ENCODE results near the gene P4HB.

P4HB gene

GRCh38 chr17:81819708-81820107, 40.6 kb downstream of the P4HB start:
- 53 to 58% methylated on average over 11 to 13 of the region's 13 CpGs for WGBS, 2 experiments
- Histone ChIP-seq H3K27me3 (ENCODE audit: control insufficient read depth, insufficient read depth, low read length, poor library complexity, severe bottlenecking) (no peaks in the 10 kb centered on the region), H3K4me3 (ENCODE audit: insufficient read depth, low read depth, low read length) (no peak overlapping the region), H3K4me1 (ENCODE audit: control insufficient read depth, insufficient read depth, low read length) (peaks cover 4% of the 10 kb centered on the region), H3K9me3 (ENCODE audit: control insufficient read depth, low read length) (no peaks in the 10 kb centered on the region), H3K36me3 (ENCODE audit: control insufficient read depth, insufficient read depth, low read length) (no peaks in the 10 kb centered on the region), H3K27ac (ENCODE audit: insufficient read depth, low read depth, low read length, poor library complexity, severe bottlenecking) (no peak overlapping the region)

DNA sequence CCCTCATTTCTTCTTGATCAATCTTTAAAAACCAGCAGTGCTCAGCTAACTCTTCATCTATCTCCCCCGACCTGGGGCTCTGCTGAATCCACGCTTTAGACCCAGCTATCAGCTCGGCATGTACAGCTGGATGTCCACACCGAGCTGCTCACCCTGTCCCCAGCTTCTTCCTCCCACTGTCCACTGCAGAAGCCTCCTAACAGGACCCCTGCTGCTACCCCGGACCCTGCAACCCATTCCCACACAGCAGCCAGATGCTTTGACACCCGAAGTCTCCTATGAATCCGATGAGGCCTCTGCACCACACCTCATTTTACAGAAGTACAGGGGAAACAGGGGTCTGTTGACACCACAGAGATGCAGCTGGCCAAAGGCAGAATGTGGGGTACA, 42.6 kb downstream of the P4HB start:
- Histone ChIP-seq H3K4me3 (ENCODE audit: insufficient read depth, low read depth, low read length) (no peak overlapping the region), H3K27ac (ENCODE audit: insufficient read depth, low read depth, low read length, poor library complexity, severe bottlenecking) (no peak overlapping the region), H3K36me3 (ENCODE audit: control insufficient read depth, insufficient read depth, low read length) (no peaks in the 10 kb centered on the region), H3K4me1 (ENCODE audit: control insufficient read depth, insufficient read depth, low read length) (peaks cover 4% of the 10 kb centered on the region), H3K9me3 (ENCODE audit: control insufficient read depth, low read length) (no peaks in the 10 kb centered on the region), H3K27me3 (ENCODE audit: control insufficient read depth, insufficient read depth, low read length, poor library complexity, severe bottlenecking) (no peaks in the 10 kb centered on the region)
- 71 to 77% methylated on average over 7 of the region's 7 CpGs for WGBS, 2 experiments

DNA sequence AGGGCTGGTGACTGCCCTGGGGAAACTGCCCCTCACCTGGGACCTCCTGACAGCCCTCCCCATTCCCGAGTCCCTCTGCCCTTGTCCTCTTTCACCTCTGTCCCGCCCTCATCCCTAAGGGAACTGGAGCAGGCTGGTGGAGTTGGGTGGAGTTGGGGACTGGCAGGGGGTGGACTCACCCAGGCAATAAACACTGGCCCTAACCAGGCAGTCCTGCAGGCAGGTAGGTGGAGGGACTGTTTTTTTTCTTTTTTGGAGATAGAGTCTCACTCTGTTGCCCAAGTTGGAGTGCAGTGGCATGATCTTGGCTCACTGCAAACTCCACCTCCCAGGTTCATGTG, 44.7 kb downstream of the P4HB start:
- Histone ChIP-seq H3K4me3 (ENCODE audit: insufficient read depth, low read depth, low read length) (no peak overlapping the region), H3K27me3 (ENCODE audit: control insufficient read depth, insufficient read depth, low read length, poor library complexity, severe bottlenecking) (no peaks in the 10 kb centered on the region), H3K36me3 (ENCODE audit: control insufficient read depth, insufficient read depth, low read length) (no peaks in the 10 kb centered on the region), H3K4me1 (ENCODE audit: control insufficient read depth, insufficient read depth, low read length) (peaks cover 4% of the 10 kb centered on the region), H3K27ac (ENCODE audit: insufficient read depth, low read depth, low read length, poor library complexity, severe bottlenecking) (no peak overlapping the region), H3K9me3 (ENCODE audit: control insufficient read depth, low read length) (no peaks in the 10 kb centered on the region)
- WGBS, 2 experiments, result 77 to 84% methylated on average over 2 of the region's 2 CpGs

DNA sequence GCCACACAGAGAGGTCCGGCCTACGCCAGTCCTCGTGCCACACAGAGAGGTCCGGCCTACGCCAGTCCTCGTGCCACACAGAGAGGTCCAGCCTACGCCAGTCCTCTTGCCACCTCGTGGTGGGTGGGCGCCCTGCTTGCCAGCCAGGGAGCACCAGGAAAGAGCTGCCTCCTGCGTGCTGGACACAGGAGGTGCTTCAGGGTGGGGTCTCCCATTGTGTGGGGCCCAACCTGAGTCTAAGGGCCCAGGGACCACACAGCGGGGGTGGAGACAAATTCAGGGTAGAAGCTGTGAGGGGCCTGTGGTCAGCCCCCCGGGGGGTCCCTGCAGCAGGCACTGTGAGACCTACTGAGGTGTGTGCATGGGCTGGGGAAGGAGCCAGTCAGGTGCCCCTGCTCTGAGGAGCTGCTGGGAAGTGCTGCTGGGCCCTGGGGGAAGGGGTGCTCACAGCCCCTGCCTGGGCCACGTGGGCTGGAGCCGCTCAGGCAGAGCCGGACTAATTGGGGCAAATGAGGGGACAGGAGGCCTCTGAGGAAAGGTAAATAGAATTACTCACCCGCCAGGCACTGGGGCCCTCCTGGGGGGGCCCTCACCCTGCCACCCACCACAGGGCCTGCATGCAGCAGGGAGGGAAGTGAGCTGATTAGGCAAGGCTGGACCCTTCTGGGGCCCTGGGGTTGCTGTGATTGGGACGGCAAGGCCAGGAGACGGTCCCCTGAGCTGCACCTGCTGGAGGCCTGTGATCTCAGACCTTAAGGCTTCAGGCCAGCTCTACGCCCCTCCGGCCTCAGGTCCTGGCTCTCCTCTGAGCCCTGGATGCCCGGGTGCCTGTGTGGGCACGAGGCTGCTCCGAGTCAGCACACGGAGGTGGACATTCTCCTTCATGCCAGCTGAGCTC, 45.3 kb downstream of the P4HB start:
- no peaks in the 10 kb centered on the region for H3K27me3 ChIP-seq (ENCODE audit: control insufficient read depth, insufficient read depth, low read length, poor library complexity, severe bottlenecking)
- H3K9me3 ChIP-seq (ENCODE audit: control insufficient read depth, low read length), result no peaks in the 10 kb centered on the region
- H3K4me3 ChIP-seq (ENCODE audit: insufficient read depth, low read depth, low read length), result no peak overlapping the region
- H3K27ac ChIP-seq (ENCODE audit: insufficient read depth, low read depth, low read length, poor library complexity, severe bottlenecking), result no peak overlapping the region
- H3K36me3 ChIP-seq (ENCODE audit: control insufficient read depth, insufficient read depth, low read length), result no peaks in the 10 kb centered on the region
- 85 to 86% methylated on average over 22 to 24 of the region's 24 CpGs for WGBS, 2 experiments
- peaks cover 4% of the 10 kb centered on the region for H3K4me1 ChIP-seq (ENCODE audit: control insufficient read depth, insufficient read depth, low read length)

DNA sequence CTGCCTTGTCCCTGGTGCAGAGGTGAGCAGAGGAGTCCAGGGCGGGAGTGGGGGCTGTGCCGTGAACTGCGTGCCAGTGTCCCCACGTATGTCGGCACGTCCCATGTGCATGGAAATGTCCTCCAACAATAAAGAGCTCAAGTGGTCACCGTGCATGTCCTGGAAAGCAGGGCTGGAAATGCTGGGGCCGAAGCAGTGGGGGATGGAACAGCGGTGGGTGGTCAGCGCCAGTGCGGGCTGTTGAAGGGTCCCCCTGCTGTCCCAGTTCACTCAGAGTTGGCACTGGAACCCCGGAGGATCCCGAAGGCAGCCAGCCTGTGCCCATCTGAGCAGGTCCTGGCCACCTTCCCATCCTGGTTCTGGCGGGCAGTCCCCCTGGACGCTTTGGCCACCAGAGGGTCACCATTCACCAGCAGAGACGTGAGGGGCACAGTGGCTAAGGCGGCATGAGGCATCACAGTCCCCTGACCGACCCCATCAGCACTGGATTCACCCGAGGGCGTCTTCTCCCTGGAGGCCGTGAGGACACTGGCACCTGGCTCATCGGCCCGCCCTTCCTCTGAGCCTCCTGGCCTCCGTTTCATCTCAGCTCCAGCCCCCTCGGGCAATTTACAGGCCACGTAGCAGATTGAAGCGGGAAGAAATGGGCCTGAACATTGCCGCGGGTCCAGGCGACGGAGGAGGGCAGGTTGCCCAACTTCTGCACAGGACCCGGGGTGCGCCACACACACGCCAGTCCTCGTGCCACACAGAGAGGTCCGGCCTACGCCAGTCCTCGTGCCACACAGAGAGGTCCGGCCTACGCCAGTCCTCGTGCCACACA, 46.3 kb downstream of the P4HB start:
- H3K27ac ChIP-seq (ENCODE audit: insufficient read depth, low read depth, low read length, poor library complexity, severe bottlenecking), result no peak overlapping the region
- H3K27me3 ChIP-seq (ENCODE audit: control insufficient read depth, insufficient read depth, low read length, poor library complexity, severe bottlenecking), result peaks cover 2% of the 10 kb centered on the region
- H3K36me3 ChIP-seq (ENCODE audit: control insufficient read depth, insufficient read depth, low read length), result no peaks in the 10 kb centered on the region
- peaks cover 4% of the 10 kb centered on the region for H3K4me1 ChIP-seq (ENCODE audit: control insufficient read depth, insufficient read depth, low read length)
- H3K4me3 ChIP-seq (ENCODE audit: insufficient read depth, low read depth, low read length), result no peak overlapping the region
- H3K9me3 ChIP-seq (ENCODE audit: control insufficient read depth, low read length), result no peaks in the 10 kb centered on the region
- WGBS, 2 experiments, result 92 to 94% methylated on average over 37 of the region's 41 CpGs

- Histone ChIP-seq H3K27ac (ENCODE audit: insufficient read depth, low read depth, low read length, poor library complexity, severe bottlenecking) (no peak overlapping the region), H3K9me3 (ENCODE audit: control insufficient read depth, low read length) (no peaks in the 10 kb centered on the region), H3K4me3 (ENCODE audit: insufficient read depth, low read depth, low read length) (no peak overlapping the region), H3K36me3 (ENCODE audit: control insufficient read depth, insufficient read depth, low read length) (no peaks in the 10 kb centered on the region), H3K27me3 (ENCODE audit: control insufficient read depth, insufficient read depth, low read length, poor library complexity, severe bottlenecking) (peaks cover 6% of the 10 kb centered on the region), H3K4me1 (ENCODE audit: control insufficient read depth, insufficient read depth, low read length) (peaks cover 4% of the 10 kb centered on the region)
- 94% methylated on average over 15 of the region's 15 CpGs for WGBS, 2 experiments
These were observed 47.0 kb downstream of the P4HB start for GRCh38 chr17:81813371-81813684.

DNA sequence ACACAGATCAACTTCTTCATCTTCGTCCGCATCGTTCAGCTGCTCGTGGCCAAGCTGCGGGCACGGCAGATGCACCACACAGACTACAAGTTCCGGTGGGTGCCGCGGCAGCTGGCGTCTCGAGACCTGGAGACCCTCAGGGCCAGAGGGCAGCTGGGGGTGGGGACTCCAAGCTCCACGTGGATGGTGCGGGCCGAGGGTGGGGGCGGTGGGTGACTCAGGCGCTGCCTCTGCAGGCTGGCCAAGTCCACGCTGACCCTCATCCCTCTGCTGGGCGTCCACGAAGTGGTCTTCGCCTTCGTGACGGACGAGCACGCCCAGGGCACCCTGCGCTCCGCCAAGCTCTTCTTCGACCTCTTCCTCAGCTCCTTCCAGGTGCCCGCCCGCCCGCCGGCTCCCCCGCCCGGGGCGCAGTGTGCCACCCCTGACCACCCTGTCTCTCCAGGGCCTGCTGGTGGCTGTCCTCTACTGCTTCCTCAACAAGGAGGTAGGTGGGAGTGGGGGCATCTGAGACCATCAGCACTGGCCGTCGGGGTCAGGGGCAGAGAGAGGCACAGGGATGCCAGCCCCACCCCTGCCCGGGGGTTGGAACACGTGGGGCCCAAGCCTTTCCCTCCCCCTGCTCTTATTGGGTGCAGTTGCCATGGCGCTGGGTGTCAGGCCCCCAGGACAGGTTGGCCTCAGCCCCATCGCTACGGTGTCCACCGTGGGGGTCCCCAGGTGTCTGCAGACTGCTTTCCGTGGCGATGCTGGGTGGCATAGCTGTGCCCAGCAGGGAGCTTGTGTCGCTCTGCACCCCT, 47.6 kb downstream of the P4HB start:
- H3K9me3 ChIP-seq (ENCODE audit: control insufficient read depth, low read length), result no peaks in the 10 kb centered on the region
- peaks cover 4% of the 10 kb centered on the region for H3K4me1 ChIP-seq (ENCODE audit: control insufficient read depth, insufficient read depth, low read length)
- 92% methylated on average over 45 of the region's 45 CpGs for whole genome bisulfite sequencing, 2 experiments
- H3K27me3 ChIP-seq (ENCODE audit: control insufficient read depth, insufficient read depth, low read length, poor library complexity, severe bottlenecking), result peaks cover 12% of the 10 kb centered on the region
- no peak overlapping the region for H3K27ac ChIP-seq (ENCODE audit: insufficient read depth, low read depth, low read length, poor library complexity, severe bottlenecking)
- H3K4me3 ChIP-seq (ENCODE audit: insufficient read depth, low read depth, low read length), result no peak overlapping the region
- H3K36me3 ChIP-seq (ENCODE audit: control insufficient read depth, insufficient read depth, low read length), result no peaks in the 10 kb centered on the region

DNA sequence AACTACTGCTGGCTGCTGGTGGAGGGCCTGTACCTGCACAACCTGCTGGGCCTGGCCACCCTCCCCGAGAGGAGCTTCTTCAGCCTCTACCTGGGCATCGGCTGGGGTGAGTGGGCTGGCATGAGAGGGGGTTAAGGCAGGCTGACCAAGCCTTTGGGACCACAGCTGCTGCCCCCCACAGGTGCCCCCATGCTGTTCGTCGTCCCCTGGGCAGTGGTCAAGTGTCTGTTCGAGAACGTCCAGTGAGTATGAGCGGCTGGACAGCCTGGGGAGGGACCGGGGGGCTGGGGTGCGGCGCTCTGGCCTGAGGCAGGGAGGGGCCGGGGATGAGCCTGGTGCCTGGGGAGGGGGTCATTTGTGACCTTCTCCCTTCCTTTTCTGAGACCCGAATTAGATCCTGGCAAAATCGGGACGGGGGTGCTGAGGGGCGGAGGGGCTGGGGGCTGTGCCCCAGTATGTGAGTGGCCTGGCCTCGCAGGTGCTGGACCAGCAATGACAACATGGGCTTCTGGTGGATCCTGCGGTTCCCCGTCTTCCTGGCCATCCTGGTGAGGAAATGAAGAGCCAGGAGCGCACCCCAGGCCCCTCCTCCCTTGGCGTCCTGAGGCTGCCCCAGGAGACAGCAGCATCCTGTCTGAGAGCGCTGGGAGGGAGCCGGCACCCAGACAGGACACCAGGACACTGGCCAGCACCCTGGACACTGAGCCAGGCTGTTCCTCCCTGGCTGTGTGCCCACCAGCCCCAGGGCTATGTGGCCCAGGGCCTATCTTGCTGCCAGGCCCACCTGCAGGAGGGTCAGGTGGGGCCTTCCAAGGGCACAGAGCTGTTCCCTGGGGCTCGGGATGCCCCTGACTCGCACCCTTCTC, 48.4 kb downstream of the P4HB start:
- H3K27me3 ChIP-seq (ENCODE audit: control insufficient read depth, insufficient read depth, low read length, poor library complexity, severe bottlenecking), result peaks cover 20% of the 10 kb centered on the region
- no peak overlapping the region for H3K27ac ChIP-seq (ENCODE audit: insufficient read depth, low read depth, low read length, poor library complexity, severe bottlenecking)
- no peaks in the 10 kb centered on the region for H3K36me3 ChIP-seq (ENCODE audit: control insufficient read depth, insufficient read depth, low read length)
- H3K4me3 ChIP-seq (ENCODE audit: insufficient read depth, low read depth, low read length), result no peak overlapping the region
- WGBS, 2 experiments, result 90% methylated on average over 24 of the region's 24 CpGs
- H3K9me3 ChIP-seq (ENCODE audit: control insufficient read depth, low read length), result no peaks in the 10 kb centered on the region
- no peaks in the 10 kb centered on the region for H3K4me1 ChIP-seq (ENCODE audit: control insufficient read depth, insufficient read depth, low read length)

DNA sequence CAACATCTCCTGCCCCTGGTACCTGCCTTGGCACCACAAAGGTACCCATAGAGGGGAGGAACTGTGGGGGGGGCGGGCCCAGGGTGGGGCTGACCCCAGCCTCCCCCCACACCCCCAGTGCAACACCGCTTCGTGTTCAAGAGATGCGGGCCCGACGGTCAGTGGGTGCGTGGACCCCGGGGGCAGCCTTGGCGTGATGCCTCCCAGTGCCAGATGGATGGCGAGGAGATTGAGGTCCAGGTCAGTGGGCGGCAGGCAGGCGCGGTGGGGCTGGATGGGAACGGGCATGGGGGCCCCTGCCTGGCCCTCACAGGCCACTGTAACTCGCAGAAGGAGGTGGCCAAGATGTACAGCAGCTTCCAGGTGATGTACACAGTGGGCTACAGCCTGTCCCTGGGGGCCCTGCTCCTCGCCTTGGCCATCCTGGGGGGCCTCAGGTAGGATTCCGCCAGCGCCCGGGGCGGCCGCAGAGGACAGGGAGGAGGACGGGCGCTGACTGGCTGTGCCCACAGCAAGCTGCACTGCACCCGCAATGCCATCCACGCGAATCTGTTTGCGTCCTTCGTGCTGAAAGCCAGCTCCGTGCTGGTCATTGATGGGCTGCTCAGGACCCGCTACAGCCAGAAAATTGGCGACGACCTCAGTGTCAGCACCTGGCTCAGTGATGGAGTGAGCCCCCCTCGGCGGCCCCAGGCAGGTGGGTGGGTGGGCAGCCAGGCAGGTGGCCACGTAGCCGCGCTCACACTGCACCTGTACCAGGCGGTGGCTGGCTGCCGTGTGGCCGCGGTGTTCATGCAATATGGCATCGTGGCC, 49.2 kb downstream of the P4HB start:
- H3K4me1 ChIP-seq (ENCODE audit: control insufficient read depth, insufficient read depth, low read length), result no peaks in the 10 kb centered on the region
- 91% methylated on average over 42 of the region's 42 CpGs for WGBS, 2 experiments
- H3K27me3 ChIP-seq (ENCODE audit: control insufficient read depth, insufficient read depth, low read length, poor library complexity, severe bottlenecking), result peaks cover 28% of the 10 kb centered on the region

More for the DNA sequence above, 49.2 kb downstream of the P4HB start:
- H3K4me3 ChIP-seq (ENCODE audit: insufficient read depth, low read depth, low read length), result no peak overlapping the region
- H3K36me3 ChIP-seq (ENCODE audit: control insufficient read depth, insufficient read depth, low read length), result no peaks in the 10 kb centered on the region
- H3K27ac ChIP-seq (ENCODE audit: insufficient read depth, low read depth, low read length, poor library complexity, severe bottlenecking), result no peak overlapping the region
- no peaks in the 10 kb centered on the region for H3K9me3 ChIP-seq (ENCODE audit: control insufficient read depth, low read length)

All from ectodermal cell (in vitro differentiated cells).